Fibroblast of lung (primary cell): ENCODE data around the gene PML. TPM values are rescaled to one million over a fixed set of nuclear protein-coding genes. Genes with fewer than 3 reads are reported as not detected.
"Not testable (repeated sequence)": the region's sequence is repeated elsewhere in the genome, so short reads cannot be mapped to it uniquely, and the experiment has no call there.

ENCODE experiments used
- DNase-seq, 2 donors: peaks; one replicate each; pipeline versions ENCODE4 v3.0.0 to v3.0.0-alpha.2; 2010; ENCODE audit warnings: low read depth in 2 of 2
- H2AFZ ChIP-seq: 2 replicates; pipeline ENCODE4 v1.5.1; 2012; ENCODE audit warnings: low read length, control low read depth, inconsistent platforms
- H3K27ac ChIP-seq: 2 replicates; pipeline ENCODE4 v1.5.1; 2011; ENCODE audit warnings: low read length, control low read depth; ENCODE audit not compliant: insufficient read depth
- H3K27me3 ChIP-seq: 2 replicates; pipeline ENCODE4 v1.5.1; 2011; ENCODE audit warnings: mild to moderate bottlenecking, low read length; ENCODE audit not compliant: control insufficient read depth, insufficient read depth
- H3K36me3 ChIP-seq: 2 replicates; pipeline ENCODE4 v1.5.1; 2011; ENCODE audit warnings: low read length; ENCODE audit not compliant: control insufficient read depth, insufficient read depth
- H3K4me1 ChIP-seq: 2 replicates; pipeline ENCODE4 v1.5.1; 2011; ENCODE audit warnings: low read length; ENCODE audit not compliant: control insufficient read depth, insufficient read depth; ENCODE audit errors: extremely low read depth
- H3K4me2 ChIP-seq: 2 replicates; pipeline ENCODE4 v1.5.1; 2011; ENCODE audit warnings: low read length, control low read depth; ENCODE audit not compliant: insufficient read depth; ENCODE audit errors: extremely low read depth
- H3K4me3 ChIP-seq, 4 experiments: fragments of 200-600 bp in 1 of 4; sonication (generic) in 1 of 4; replicated peaks in 1 of 4; 2 replicates each; pipeline ENCODE4 v1.5.1; 2011 to 2016; ENCODE audit warnings: low read length in 4 of 4, low read depth in 3 of 4, mild to moderate bottlenecking in 3 of 4, control low read depth in 2 of 4, inconsistent platforms in 1 of 4, mixed read lengths in 1 of 4; ENCODE audit not compliant: insufficient read depth in 1 of 4; ENCODE audit errors: control extremely low read depth in 1 of 4
- H3K79me2 ChIP-seq: 2 replicates; pipeline ENCODE4 v1.5.1; 2012; ENCODE audit warnings: mild to moderate bottlenecking, low read length, inconsistent platforms; ENCODE audit not compliant: control insufficient read depth, insufficient read depth
- H3K9ac ChIP-seq: 2 replicates; pipeline ENCODE4 v1.5.1; 2011; ENCODE audit warnings: mild to moderate bottlenecking, low read length, control low read depth; ENCODE audit not compliant: insufficient read depth
- H3K9me3 ChIP-seq: 2 replicates; pipeline ENCODE4 v1.5.1; 2012; ENCODE audit warnings: low read depth, low read length; ENCODE audit not compliant: control insufficient read depth, insufficient read depth
- H4K20me1 ChIP-seq: 2 replicates; pipeline ENCODE4 v1.5.1; 2011; ENCODE audit warnings: low read length; ENCODE audit not compliant: control insufficient read depth, insufficient read depth; ENCODE audit errors: extremely low read depth
- CTCF ChIP-seq, 2 donors: IDR thresholded peaks in 1 of 2; conservative IDR thresholded peaks in 1 of 2; 1 replicate in 1 of 2; 2 replicates in 1 of 2; pipeline ENCODE4 v1.5.1; 2011 to 2012; ENCODE audit warnings: low read length in 2 of 2, control low read depth in 1 of 2, inconsistent platforms in 1 of 2, low read depth in 1 of 2, mild to moderate bottlenecking in 1 of 2
- EZH2 ChIP-seq: IDR thresholded peaks from 2 replicates; pipeline ENCODE4 v1.5.1; 2012; ENCODE audit warnings: low read length, control low read depth, mild to moderate bottlenecking; ENCODE audit errors: missing control alignments
- polyA plus RNA-seq, 2 donors: library from polyadenylated mRNA; depleted of rRNA in 1 of 2; stranded (reverse) in 1 of 2; unstranded in 1 of 2; fragments of >200 nt; gene quantifications; 2 replicates each; pipeline ENCODE4 v1.2.1, GENCODE V29; 2011 to 2012; ENCODE audit warnings: missing spikeins in 1 of 2
- total RNA-seq: library from RNA; depleted of rRNA; stranded (reverse); fragments of >200 nt; gene quantifications from 2 replicates; pipeline ENCODE4 v1.2.1, GENCODE V29; 2014

The PML gene
- total and polyA plus RNA-seq, 2 donors (not counting 1 experiment from before 2014, with no cell fraction given): 11.1 to 34.0 TPM

DNA sequence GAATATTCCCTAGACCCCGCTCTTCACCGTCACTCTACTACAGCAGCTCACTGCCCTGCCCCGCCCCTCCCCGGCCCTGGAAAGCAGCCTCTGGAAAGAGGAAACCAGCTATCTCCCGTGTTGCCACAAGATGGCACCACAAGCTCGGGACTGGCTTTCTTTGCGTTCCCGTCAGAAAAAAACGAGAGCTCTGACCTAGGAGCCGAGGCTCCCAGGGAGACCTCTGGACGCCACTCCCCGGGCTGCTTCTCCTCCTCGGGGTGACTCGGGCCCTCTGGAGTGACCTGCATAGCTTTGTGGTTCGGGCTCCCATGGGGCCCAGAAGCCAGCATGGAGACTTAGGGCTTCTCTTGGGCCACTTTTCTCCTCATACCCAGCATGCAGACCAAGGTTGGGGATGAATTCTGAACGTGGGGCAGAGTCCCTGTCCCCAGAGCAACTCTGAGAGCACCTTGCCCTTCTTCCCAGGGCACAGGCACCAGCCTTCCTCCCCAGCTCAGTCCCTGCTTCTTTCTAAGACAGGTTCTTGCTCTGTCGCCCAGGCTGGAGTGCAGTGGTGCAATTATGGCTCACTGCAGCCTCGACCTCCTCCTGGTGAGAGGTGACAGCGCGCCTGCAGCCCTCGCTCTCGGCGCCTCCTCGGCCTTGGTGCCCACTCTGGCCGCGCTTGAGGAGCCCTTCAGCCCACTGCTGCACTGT lies 21.4 kb upstream of the PML start:
- Histone ChIP-seq H3K27me3 (no peaks in the 10 kb centered on the region), H3K9ac (no peak overlapping the region), H3K9me3 (no peaks in the 10 kb centered on the region), H3K4me2 (peak overlapping the region; percentile 77), H3K27ac (no peak overlapping the region), H3K36me3 (no peaks in the 10 kb centered on the region), H3K4me3 (no peak overlapping the region), H4K20me1 (no peaks in the 10 kb centered on the region), H3K79me2 (no peaks in the 10 kb centered on the region), H2AFZ (peak overlapping the region; percentile 70), H3K4me1 (peaks cover 8% of the 10 kb centered on the region)
- TF ChIP-seq CTCF (conservative IDR thresholded peaks at IDR 0.05 in 1 of 2, IDR thresholded peaks at IDR 0.05 in 1 of 2; ENCODE audit: low read depth in 1 of 2, low read length in 2 of 2) (peak; percentile 87 to 88), EZH2 (no peak)
- DNase-seq: peak; percentile 59 to 81

DNA sequence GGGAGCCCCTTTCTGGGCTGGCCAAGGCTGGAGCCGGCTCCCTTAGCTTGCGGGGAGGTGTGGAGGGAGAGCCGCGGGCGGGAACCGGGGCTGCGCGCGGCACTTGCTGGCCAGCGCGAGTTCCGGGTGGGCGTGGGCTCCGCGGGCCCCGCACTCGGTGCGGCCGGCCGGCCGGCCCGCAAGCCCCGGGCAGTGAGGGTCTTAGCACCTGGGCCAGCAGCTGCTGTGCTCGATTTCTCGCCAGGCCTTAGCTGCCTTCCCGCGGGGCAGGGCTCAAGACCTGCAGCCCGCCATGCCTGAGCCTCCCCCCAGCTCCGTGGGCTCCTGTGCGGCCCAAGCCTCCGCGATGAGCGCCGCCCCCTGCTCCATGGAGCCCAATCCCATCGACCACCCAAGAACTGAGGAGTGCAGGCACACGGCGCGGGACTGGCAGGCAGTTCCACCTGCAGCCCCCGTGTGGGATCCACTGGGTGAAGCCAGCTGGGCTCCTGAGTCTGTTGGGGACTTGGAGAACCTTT lies 20.8 kb upstream of the PML start:
- DNase-seq, H2AFZ ChIP-seq, H3K9me3 ChIP-seq, H3K4me3 ChIP-seq, H3K4me2 ChIP-seq, H3K4me1 ChIP-seq, H3K27me3 ChIP-seq, H4K20me1 ChIP-seq, H3K79me2 ChIP-seq, H3K27ac ChIP-seq, H3K9ac ChIP-seq, H3K36me3 ChIP-seq: not testable (repeated sequence)

DNA sequence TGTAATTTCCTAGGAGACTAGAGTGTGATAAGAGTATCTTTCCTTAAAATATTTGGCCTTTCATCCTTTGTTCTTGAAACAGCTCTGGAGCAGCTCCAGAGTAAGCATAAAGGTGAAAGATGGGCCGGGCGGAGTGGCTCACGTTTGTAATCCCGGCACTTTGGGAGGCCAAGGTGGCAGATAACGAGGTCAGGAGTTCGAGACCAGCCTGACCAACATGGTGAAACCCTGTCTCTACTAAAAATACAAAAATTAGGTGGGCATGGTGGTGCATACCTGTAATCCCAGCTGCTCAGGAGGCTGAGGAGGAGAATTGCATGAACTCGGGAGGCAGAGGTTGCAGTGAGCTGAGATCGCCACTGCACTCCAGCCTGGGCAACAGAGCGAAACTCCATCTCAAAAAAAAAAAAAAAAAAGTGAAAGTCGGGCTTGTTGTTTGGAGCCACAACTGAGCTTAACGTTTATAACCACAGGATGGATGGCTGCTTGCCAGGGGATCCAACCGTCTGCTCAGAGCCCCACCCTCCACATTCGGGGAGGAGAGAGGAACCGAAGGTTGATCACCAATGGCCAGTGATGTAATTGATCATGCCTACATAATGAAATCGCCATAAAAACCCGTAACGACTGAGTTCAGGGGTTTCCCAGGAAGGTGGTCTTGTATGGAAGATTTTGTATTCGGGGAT lies 18.9 kb upstream of the PML start:
- H3K27ac ChIP-seq, H3K27me3 ChIP-seq, H2AFZ ChIP-seq, H3K9ac ChIP-seq, H3K9me3 ChIP-seq, H4K20me1 ChIP-seq, H3K79me2 ChIP-seq, H3K4me3 ChIP-seq, H3K4me1 ChIP-seq, H3K36me3 ChIP-seq: not testable (repeated sequence)
- H3K4me2 ChIP-seq: peak overlapping the region; percentile 26
- DNase-seq: peak; percentile 53 to 74

DNA sequence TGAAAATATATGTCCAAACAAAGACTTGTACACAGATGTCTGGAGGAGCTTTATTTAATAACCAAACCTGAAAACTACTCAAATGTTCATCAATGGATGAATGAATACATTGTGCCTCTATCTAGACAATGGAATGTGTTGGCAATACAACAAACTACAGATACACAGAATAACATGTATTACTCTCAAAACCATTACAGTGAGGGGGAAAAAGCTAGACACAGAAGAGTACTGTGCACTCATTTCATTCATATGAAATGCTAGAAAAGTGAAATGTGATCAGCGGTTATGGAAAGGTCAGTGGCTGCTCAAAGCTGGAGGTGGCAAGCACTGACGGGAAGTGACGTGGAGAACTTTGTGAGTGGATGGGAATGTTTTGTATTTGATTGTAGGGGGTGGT lies 15.6 kb upstream of the PML start:
- no peaks in the 10 kb centered on the region for H3K79me2 ChIP-seq
- no peak for DNase-seq
- H3K27me3 ChIP-seq: no peaks in the 10 kb centered on the region
- no peak overlapping the region for H2AFZ ChIP-seq
- no peaks in the 10 kb centered on the region for H3K9me3 ChIP-seq
- peaks cover 25% of the 10 kb centered on the region for H3K4me1 ChIP-seq
- H3K4me3 ChIP-seq: no peak overlapping the region
- H3K27ac ChIP-seq: no peak overlapping the region
- no peaks in the 10 kb centered on the region for H4K20me1 ChIP-seq
- TF ChIP-seq CTCF (conservative IDR thresholded peaks at IDR 0.05 in 1 of 2, IDR thresholded peaks at IDR 0.05 in 1 of 2; ENCODE audit: low read depth in 1 of 2, low read length in 2 of 2): no peak
- TF ChIP-seq EZH2: no peak
- H3K4me2 ChIP-seq: no peak overlapping the region
- H3K36me3 ChIP-seq: peaks cover 2% of the 10 kb centered on the region
- no peak overlapping the region for H3K9ac ChIP-seq
